HepG2 (cell line): Measurements from ENCODE around the gene NUP133. TPM values are rescaled to one million over a fixed set of nuclear protein-coding genes. Genes with fewer than 3 reads are reported as not detected.

Experiments
- ATAC-seq: fragments of 200-7000 bp; cut with Tn5 transposase; 3 replicates; pipeline ENCODE4 v1.9.1; 2020; ENCODE audit warnings: mild to moderate bottlenecking, moderate library complexity
- BruUV-seq: library from RNA; stranded (reverse); fragments of 400-500 nt; replicated peaks from 2 replicates; lab custom pipeline; 2021; lab: Mats Ljungman, UMichigan
- CTCF ChIA-PET: fragments of 300-600 bp; formaldehyde crosslinking; extraction: SDS; loops from one replicate; lab custom pipeline; 2021; ENCODE audit warnings: low total read pairs, inconsistent platforms, low intra/inter-chr PET ratio; lab: Yijun Ruan, JAX
- POLR2A ChIA-PET: fragments of 350-600 bp; sonication (Branson Sonifier 250); formaldehyde crosslinking; loops from one replicate; lab custom pipeline; 2020; ENCODE audit warnings: antibody characterized with exemption, inconsistent platforms; lab: Yijun Ruan, JAX
- DNase-seq: peaks from one replicate; pipeline ENCODE4 v3.0.0-alpha.2; 2015; ENCODE audit warnings: low spot score
- FAIRE-seq: peaks from 3 replicates; lab custom pipeline; 2011; peaks lifted over from hg19 to GRCh38; lab: Jason Lieb, UNC
- H2AFZ ChIP-seq: one replicate; pipeline ENCODE4 v1.6.1; 2011; ENCODE audit warnings: low read length, inconsistent platforms
- H3K27ac ChIP-seq: fragments of 300-600 bp; 3 replicates; pipeline ENCODE4 v1.8.0; 2011; ENCODE audit warnings: mixed run types, mild to moderate bottlenecking, mixed read lengths, low read length, inconsistent platforms; ENCODE audit not compliant: insufficient read depth; ENCODE audit errors: extremely low read length
- H3K27me3 ChIP-seq, 2 experiments: fragments of 200-600 bp in 1 of 2; 2 replicates in 1 of 2; 3 replicates in 1 of 2; pipeline versions ENCODE4 v1.6.0 to v1.8.0; 2011; ENCODE audit warnings: low read length in 2 of 2, mild to moderate bottlenecking in 2 of 2, moderate library complexity in 2 of 2, inconsistent platforms in 1 of 2; ENCODE audit not compliant: insufficient read depth in 2 of 2, control insufficient read depth in 1 of 2
- H3K36me3 ChIP-seq, 2 experiments: fragments of 200-600 bp in 1 of 2; replicated peaks in 1 of 2; 2 replicates in 1 of 2; 3 replicates in 1 of 2; pipeline versions ENCODE4 v1.5.1 to v1.8.0; 2011; ENCODE audit warnings: low read length in 2 of 2, inconsistent platforms in 1 of 2; ENCODE audit not compliant: insufficient read depth in 2 of 2, control insufficient read depth in 1 of 2
- H3K4me1 ChIP-seq: 2 replicates; pipeline ENCODE4 v1.5.1; 2012; ENCODE audit warnings: low read length, inconsistent platforms; ENCODE audit not compliant: insufficient read depth
- H3K4me2 ChIP-seq: 2 replicates; pipeline ENCODE4 v1.6.0; 2011; ENCODE audit warnings: low read depth, low read length, inconsistent platforms
- H3K4me3 ChIP-seq, 3 experiments: fragments of 200-600 bp in 1 of 3; sonication (generic), shearing (Covaris generic) in 1 of 3; replicated peaks in 1 of 3; 2 replicates each; pipeline ENCODE4 v1.5.1; 2011 to 2016; ENCODE audit warnings: low read length in 3 of 3, inconsistent platforms in 2 of 3, low read depth in 2 of 3, mild to moderate bottlenecking in 2 of 3, control low read depth in 1 of 3, mixed read lengths in 1 of 3; ENCODE audit not compliant: insufficient read depth in 1 of 3
- H3K79me2 ChIP-seq: one replicate; pipeline ENCODE4 v1.6.1; 2011; ENCODE audit warnings: low read length, inconsistent platforms; ENCODE audit not compliant: insufficient read depth
- H3K9ac ChIP-seq: 2 replicates; pipeline ENCODE4 v1.6.0; 2011; ENCODE audit warnings: mild to moderate bottlenecking, low read depth, low read length, inconsistent platforms; ENCODE audit not compliant: insufficient read depth
- H3K9me3 ChIP-seq: 2 replicates; pipeline ENCODE4 v1.5.1; 2012; ENCODE audit warnings: mild to moderate bottlenecking, low read length
- H4K20me1 ChIP-seq: 2 replicates; pipeline ENCODE4 v1.6.0; 2011; ENCODE audit warnings: inconsistent platforms, mild to moderate bottlenecking, low read length, moderate library complexity; ENCODE audit not compliant: insufficient read depth
- ARID5B ChIP-seq: IDR thresholded peaks from 2 replicates; pipeline ENCODE4 v1.4.0; 2020; ENCODE audit warnings: mild to moderate bottlenecking, missing genetic modification reagents
- ATF3 ChIP-seq: sonication (generic); formaldehyde crosslinking; IDR thresholded peaks from 2 replicates; pipeline ENCODE4 v1.4.0; 2020; ENCODE audit warnings: missing genetic modification reagents
- BCL6 ChIP-seq: IDR thresholded peaks from 2 replicates; pipeline ENCODE4 v1.6.1; 2016; ENCODE audit warnings: missing genetic modification reagents, missing compliant biosample characterization
- CTCF ChIP-seq: sonication (generic); formaldehyde crosslinking; IDR thresholded peaks from 2 replicates; pipeline ENCODE4 v1.5.0; 2020; ENCODE audit warnings: mild to moderate bottlenecking, missing genetic modification reagents, moderate library complexity
- FOSL2 ChIP-seq: sonication (generic); formaldehyde crosslinking; IDR thresholded peaks from 2 replicates; pipeline ENCODE4 v1.4.0; 2020; ENCODE audit warnings: missing genetic modification reagents
- PHF5A ChIP-seq: IDR thresholded peaks from one replicate; pipeline ENCODE4 v1.6.1; 2018; ENCODE audit warnings: low read depth, missing genetic modification reagents; ENCODE audit not compliant: unreplicated experiment
- SOX6 ChIP-seq, 2 experiments: fragments of 450-650 bp in 1 of 2; sonication (generic) in 1 of 2; formaldehyde crosslinking in 1 of 2; IDR thresholded peaks; 2 replicates each; pipeline versions ENCODE4 v1.4.0 to v1.6.1; 2017 to 2020; ENCODE audit warnings: antibody characterized with exemption in 1 of 2, mild to moderate bottlenecking in 1 of 2, missing genetic modification reagents in 1 of 2
- ZGPAT ChIP-seq: IDR thresholded peaks from 2 replicates; pipeline ENCODE4 v1.6.1; 2016; ENCODE audit warnings: mild to moderate bottlenecking
- ZNF124 ChIP-seq: sonication (generic); formaldehyde crosslinking; IDR thresholded peaks from 2 replicates; pipeline ENCODE4 v1.4.0; 2020; ENCODE audit warnings: missing genetic modification reagents
- ZNF17 ChIP-seq: sonication (generic); formaldehyde crosslinking; IDR thresholded peaks from 2 replicates; pipeline ENCODE4 v1.5.0; 2020; ENCODE audit warnings: mild to moderate bottlenecking, missing genetic modification reagents
- ZNF597 ChIP-seq: sonication (generic); formaldehyde crosslinking; IDR thresholded peaks from 2 replicates; pipeline ENCODE4 v1.5.0; 2020; ENCODE audit warnings: missing genetic modification reagents
- ZNF598 ChIP-seq: sonication (generic); formaldehyde crosslinking; IDR thresholded peaks from 2 replicates; pipeline ENCODE4 v1.5.1; 2020; ENCODE audit warnings: mild to moderate bottlenecking, missing genetic modification reagents, borderline replicate concordance
- WGBS: methylation state at CpG from one replicate; pipeline ENCODE4 v1.1.6; 2017; ENCODE audit warnings: low lambda C conversion rate; 5-methylcytosine and 5-hydroxymethylcytosine counted together
- in situ Hi-C: cut with HindIII; loops from 2 replicates; pipeline ENCODE4 v1.10.0; 2017; ENCODE audit warnings: low pct_unique_long_range_greater_than_20kb; ENCODE audit not compliant: extremely low pct_ligation_motif_present
- intact Hi-C: fragments of 100-400 bp; cut with micrococcal nuclease; formaldehyde crosslinking; loops from one replicate; pipeline ENCODE4 v1.10.0; 2022; ENCODE audit not compliant: unreplicated experiment
- polyA plus RNA-seq, 8 experiments: library from polyadenylated mRNA; depleted of rRNA in 3 of 8; stranded (reverse) in 7 of 8; unstranded in 1 of 8; fragments of >200 nt; fragmentation: Illumina TruSeq in 4 of 8; extraction: Trizol in 4 of 8; gene quantifications; 2 replicates each; pipeline versions ENCODE4 v1.2.1 to v1.2.3, GENCODE V29; 2011 to 2016; ENCODE audit warnings: low read depth in 4 of 8, missing spikeins in 1 of 8, mixed read lengths in 1 of 8; ENCODE audit not compliant: insufficient read depth in 1 of 8
- total RNA-seq, 5 experiments: library from RNA; depleted of rRNA; stranded (reverse); fragments of >200 nt; fragmentation: Illumina TruSeq; extraction: Trizol; gene quantifications; 2 replicates each; pipeline ENCODE4 v1.2.3, GENCODE V29; 2016; ENCODE audit warnings: low read depth in 1 of 5
- TF ChIP-seq, protein P1 (sequence below): IDR thresholded peaks from 2 replicates; pipeline ENCODE4 v1.6.1; 2016; ENCODE audit warnings: missing genetic modification reagents, missing compliant biosample characterization

The NUP133 gene
- total and polyA plus RNA-seq, 2 of the 13 experiments (the other 11 are each of a cell fraction or from before 2014, with no cell fraction given), result 17.7 to 45.6 TPM

GRCh38 chr1:229514578-229515275, 6.6 kb upstream of the NUP133 start:
- intact Hi-C loops (loop anchor here (1.0 kb wide), 1 partner anchor 256 kb away; no protein-coding TSS in a partner anchor), in situ Hi-C loops (no loop called here)
- FAIRE-seq (peak; percentile 51), DNase-seq (peak; percentile 69), ATAC-seq (peak; percentile 95)
- Histone ChIP-seq H2AFZ (no peak overlapping the region), H4K20me1 (no peaks in the 10 kb centered on the region), H3K9me3 (no peaks in the 10 kb centered on the region), H3K9ac (no peak overlapping the region), H3K4me2 (no peak overlapping the region), H3K79me2 (no peaks in the 10 kb centered on the region), H3K27ac (no peak overlapping the region), H3K27me3 (no peaks in the 10 kb centered on the region), H3K36me3 (peaks cover 0 to 16% of the 10 kb centered on the region in 2 experiments; a peak in 2 of 5 replicates), H3K4me3 (no peak overlapping the region), H3K4me1 (peaks cover 6% of the 10 kb centered on the region)
- 39% methylated on average over 8 of the region's 8 CpGs for WGBS
- CTCF ChIA-PET, result no interaction called here
- POLR2A ChIA-PET, result no interaction called here
- no TSS peak for BruUV-seq
- TF ChIP-seq ATF3 (no peak), PHF5A (CRISPR knock-in tag) (peak; percentile 37), ZNF597 (CRISPR knock-in tag) (no peak), ZGPAT (CRISPR knock-in tag) (0 out of 2 replicates have a peak, but pooled peaks have one; percentile 17), BCL6 (CRISPR knock-in tag) (peak; percentile 99), SOX6 (IDR thresholded peaks at IDR 0.05) (no peak), SOX6 (CRISPR knock-in tag; IDR thresholded peaks at IDR 0.05) (no peak), FOSL2 (CRISPR knock-in tag) (0 out of 2 replicates have a peak, but pooled peaks have one; percentile 7), ZNF17 (no peak), CTCF (CRISPR knock-in tag) (peak; percentile 83), ZNF124 (CRISPR knock-in tag) (no peak), ARID5B (0 out of 2 replicates have a peak, but pooled peaks have one; percentile 32), ZNF598 (CRISPR knock-in tag) (no peak)
- TF ChIP-seq, protein P1, sequence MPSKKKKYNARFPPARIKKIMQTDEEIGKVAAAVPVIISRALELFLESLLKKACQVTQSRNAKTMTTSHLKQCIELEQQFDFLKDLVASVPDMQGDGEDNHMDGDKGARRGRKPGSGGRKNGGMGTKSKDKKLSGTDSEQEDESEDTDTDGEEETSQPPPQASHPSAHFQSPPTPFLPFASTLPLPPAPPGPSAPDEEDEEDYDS (CRISPR knock-in tag), result no peak
